HG03457 (cell line): ENCODE measurements around the gene EXOC2.

Experiments
- ATAC-seq: cut with Tn5 transposase; IDR thresholded peaks from one replicate; pipeline ENCODE4 v1.9.1; 2021; ENCODE audit warnings: moderate number of reproducible peaks; ENCODE audit not compliant: unreplicated experiment

Gene EXOC2

GRCh38 chr6:449486-450419 is 243.2 kb downstream of the EXOC2 start:
- no peak for ATAC-seq

GRCh38 chr6:449057-449430 is 243.9 kb downstream of the EXOC2 start:
- no peak for ATAC-seq

- no peak for ATAC-seq
Measured at GRCh38 chr6:448296-449056, 244.5 kb downstream of the EXOC2 start.

GRCh38 chr6:447381-448165 is 245.4 kb downstream of the EXOC2 start:
- ATAC-seq, result no peak

DNA sequence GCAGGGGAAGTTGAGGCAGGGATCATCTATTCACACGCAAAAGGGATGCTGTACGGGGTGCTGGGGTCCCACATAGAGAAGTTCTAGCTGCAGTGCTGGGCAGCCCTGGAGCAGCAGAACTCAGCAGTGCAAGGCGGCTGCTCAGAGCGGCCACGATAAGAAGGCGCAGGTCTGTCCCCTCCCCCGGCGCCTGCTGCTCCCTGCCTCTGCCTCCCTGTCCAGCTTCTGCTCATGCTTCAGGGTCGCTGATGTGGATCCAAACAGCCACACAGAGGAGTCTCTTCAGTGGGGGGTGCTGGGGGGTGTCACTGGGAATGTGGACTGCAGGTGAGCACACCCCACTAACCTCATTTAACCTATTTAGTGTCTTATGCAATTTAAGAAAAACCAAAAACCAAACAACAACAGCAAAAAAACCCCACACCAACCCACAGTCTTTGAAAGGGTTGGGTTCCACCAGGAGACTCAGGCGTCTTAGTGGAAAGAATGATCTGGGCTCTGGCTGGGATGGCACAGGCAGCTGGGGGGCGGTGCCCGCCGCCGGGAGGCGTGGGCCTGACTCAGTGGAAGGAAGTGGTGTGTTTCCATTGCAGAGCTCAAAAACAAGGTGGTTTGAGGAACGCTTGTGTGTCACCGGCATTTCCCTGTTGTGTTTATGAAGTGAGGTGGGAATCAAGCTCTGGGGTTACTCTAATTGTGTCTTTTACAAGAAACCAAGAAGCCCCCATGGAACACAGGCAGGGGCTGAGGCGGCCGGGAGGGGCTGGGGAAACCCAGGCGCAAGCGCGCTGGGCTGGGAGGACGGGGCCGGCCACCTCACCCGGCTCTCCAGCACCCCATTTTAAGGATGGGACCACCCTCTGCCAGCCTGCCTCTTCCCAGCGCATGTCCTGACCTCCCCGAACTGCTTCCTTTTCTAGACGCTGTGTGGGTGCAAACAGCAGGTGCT is 246.2 kb downstream of the EXOC2 start:
- no peak for ATAC-seq

GRCh38 chr6:445571-446417 is 247.1 kb downstream of the EXOC2 start:
- ATAC-seq, result no peak

- ATAC-seq, result no peak
Measured at GRCh38 chr6:444653-445275, 248.2 kb downstream of the EXOC2 start.

DNA sequence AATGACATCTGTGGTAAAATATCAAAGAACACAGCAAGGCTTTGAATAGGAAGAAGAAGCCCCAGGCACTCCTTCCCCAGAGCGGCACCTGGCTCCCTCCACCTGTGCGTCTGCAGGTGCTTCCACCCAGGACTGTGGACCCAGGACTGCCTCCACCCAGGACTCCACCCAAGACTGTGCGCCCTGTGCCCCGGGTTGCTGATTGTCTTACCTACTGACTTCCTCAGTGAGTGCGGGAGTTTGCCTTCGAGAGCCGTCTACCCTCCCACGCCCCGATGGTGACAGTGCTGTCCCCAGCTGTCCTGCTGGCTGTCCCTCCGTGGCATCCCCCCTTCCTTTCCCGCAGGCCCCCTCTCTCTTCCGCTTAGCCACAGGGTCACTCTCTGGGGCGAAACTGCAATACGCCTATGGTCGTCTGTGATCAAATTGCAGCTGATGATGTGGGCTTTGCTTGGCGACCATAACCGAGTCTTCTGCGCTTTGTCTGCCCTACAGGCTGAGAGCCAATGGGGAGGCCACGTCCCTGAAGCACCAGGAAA is 249.2 kb downstream of the EXOC2 start:
- no peak for ATAC-seq

DNA sequence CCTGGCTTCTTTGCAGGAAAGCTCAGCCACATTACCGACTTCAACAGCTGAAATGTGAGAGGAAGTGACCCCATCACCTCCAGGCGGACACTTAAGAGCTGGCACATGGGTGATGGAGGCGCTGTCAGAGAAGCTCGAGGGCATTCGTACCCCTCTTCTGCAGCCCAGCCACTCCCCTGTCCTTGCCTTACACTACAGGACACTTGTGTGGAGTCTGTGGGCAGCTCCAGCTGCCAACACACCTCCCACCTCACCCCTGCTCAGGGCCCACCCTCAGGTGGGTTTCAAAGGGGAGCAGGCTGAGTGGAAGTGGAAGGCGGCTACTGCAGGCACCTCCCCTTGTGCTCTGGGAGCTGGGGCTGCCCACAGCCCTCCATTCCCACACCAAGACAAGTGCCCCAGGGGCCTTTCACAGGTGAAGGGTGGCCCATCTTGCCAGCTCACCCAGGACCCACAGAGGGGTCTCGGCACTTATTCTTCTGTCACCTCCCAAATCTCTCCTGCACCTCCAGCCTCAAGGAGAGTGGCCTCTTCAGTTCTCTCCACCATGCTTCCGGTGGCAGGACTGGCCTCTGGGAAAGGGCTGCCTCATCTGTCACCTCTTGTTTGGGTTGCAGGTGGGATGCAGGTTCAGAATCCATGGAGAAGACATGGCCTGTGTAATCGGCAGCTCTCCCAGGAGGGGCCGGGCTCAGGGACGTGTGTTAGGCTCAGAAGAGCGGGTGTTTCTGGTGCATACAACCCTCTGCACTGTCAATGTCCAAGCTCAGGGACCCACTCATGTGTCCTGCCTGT is 251.6 kb downstream of the EXOC2 start:
- ATAC-seq, result no peak

DNA sequence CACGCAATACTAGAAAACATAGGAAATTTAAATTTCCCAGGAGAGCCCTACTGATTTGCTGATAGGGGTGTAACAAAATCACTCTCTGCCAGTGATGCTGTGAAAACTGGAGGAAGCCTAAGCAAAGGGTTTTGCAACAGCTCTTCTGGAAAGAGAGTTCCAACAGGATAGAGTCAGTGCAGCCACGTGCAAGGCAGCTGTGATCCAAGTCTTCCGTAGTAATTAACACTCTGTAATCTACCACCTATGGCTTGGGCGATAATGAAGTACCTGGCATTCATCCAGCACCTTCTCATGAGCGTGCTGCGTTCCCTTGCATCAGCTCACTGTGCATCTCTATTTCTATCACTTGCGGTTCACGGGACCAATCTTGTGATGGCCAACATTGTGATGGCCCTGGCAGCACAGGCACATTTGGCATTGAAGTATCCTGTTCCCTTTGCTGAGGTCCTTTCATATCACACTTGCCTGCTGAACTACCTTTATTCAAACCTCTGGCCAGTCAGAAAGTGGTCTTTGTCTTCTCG is 253.2 kb downstream of the EXOC2 start:
- ATAC-seq, result no peak

DNA sequence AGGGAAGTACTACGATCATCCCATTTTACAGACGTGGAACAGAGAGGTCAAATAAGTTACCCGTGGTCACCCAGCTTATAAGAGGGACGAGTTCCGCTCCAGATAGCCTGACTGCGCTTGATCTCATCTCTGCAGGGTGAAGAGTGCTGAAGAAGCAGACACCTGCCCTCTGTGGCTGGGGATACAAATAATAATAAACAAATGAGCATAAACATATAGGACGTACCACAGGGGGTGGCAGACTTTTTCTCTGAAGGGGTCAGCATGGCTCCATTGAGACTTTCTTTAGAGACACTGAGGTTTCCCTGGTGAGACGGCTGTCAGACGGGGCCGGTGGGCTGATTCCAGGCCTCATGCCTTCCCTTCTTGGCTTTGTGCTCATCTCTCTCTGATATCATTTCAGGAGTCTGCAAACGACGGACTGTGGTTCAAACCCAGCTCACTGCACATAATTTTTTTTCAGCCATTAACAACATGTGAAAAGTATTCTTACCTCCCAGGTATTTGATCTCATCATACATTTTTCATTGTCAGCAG is 254.2 kb downstream of the EXOC2 start:
- no peak for ATAC-seq

GRCh38 chr6:437037-437392 is 255.9 kb downstream of the EXOC2 start:
- ATAC-seq, result no peak

- no peak for ATAC-seq
Measured at GRCh38 chr6:436308-437036, 256.5 kb downstream of the EXOC2 start.

DNA sequence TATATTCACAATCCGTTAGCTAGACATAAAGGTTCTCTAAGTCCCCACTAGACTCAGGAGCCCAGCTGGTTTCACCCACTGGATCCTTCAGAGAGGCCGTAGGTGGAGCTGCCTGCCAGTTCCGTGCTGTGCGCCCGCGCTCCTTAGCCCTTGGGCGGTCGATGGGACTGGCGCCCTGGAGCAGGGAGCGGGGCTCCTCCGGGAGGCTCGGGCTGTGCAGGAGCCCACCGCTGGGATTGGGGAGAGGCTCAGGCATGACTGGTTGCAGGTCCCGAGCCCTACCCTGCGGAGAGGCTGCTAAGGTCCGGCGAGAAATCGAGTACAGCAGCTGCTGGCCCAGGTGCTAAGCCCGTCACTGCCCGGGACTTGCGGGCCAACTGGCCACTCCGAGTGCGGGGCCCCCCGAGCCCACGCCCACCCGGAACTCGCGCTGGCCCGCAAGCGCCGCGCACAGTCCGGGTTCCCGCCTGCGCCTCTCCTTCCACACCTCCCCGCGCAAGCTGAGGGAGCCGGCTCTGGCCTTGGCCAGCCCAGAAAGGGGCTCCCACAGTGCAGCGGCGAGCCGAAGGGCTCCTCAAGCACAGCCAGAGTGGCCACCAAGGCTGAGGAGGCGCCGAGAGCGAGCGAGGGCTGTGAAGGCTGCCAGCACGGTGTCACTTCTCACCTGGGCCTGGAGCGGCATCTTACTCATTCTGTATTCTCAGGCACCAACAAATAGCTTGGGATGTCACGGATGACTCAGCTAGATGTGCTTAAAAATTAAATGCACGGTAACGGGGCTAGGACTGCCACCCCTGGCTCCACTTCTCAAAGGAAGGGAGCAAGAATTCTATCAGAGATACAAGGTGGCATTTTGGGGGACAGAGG is 257.3 kb downstream of the EXOC2 start:
- no peak for ATAC-seq
